Muscle layer of colon (tissue), 2 donors: ENCODE results near the gene CPNE6.

Source experiments
- H3K27ac ChIP-seq: one replicate; pipeline ENCODE4 v1.7.0; 2013; ENCODE audit warnings: low read depth, mild to moderate bottlenecking, low read length, moderate library complexity
- H3K27me3 ChIP-seq, 2 donors: one replicate each; pipeline ENCODE4 v1.7.0; 2013; ENCODE audit warnings: low read length in 2 of 2, mild to moderate bottlenecking in 2 of 2; ENCODE audit not compliant: insufficient read depth in 2 of 2, control insufficient read depth in 1 of 2
- H3K36me3 ChIP-seq: one replicate; pipeline ENCODE4 v1.7.0; 2013; ENCODE audit warnings: mild to moderate bottlenecking, low read length; ENCODE audit not compliant: insufficient read depth
- H3K4me1 ChIP-seq: one replicate; pipeline ENCODE4 v1.7.0; 2013; ENCODE audit warnings: mild to moderate bottlenecking, low read length; ENCODE audit not compliant: insufficient read depth
- H3K4me3 ChIP-seq, 2 donors: one replicate each; pipeline ENCODE4 v1.7.0; 2013; ENCODE audit warnings: low read length in 2 of 2, low read depth in 1 of 2, mild to moderate bottlenecking in 1 of 2, moderate library complexity in 1 of 2
- H3K9ac ChIP-seq: one replicate; pipeline ENCODE4 v1.7.0; 2013; ENCODE audit warnings: low read length
- H3K9me3 ChIP-seq: one replicate; pipeline ENCODE4 v1.7.0; 2013; ENCODE audit warnings: mild to moderate bottlenecking, low read length
- donor health status: abdominal sarcoma.
- donor health status: Adenocarcinoma of cecum.

CPNE6 gene

DNA sequence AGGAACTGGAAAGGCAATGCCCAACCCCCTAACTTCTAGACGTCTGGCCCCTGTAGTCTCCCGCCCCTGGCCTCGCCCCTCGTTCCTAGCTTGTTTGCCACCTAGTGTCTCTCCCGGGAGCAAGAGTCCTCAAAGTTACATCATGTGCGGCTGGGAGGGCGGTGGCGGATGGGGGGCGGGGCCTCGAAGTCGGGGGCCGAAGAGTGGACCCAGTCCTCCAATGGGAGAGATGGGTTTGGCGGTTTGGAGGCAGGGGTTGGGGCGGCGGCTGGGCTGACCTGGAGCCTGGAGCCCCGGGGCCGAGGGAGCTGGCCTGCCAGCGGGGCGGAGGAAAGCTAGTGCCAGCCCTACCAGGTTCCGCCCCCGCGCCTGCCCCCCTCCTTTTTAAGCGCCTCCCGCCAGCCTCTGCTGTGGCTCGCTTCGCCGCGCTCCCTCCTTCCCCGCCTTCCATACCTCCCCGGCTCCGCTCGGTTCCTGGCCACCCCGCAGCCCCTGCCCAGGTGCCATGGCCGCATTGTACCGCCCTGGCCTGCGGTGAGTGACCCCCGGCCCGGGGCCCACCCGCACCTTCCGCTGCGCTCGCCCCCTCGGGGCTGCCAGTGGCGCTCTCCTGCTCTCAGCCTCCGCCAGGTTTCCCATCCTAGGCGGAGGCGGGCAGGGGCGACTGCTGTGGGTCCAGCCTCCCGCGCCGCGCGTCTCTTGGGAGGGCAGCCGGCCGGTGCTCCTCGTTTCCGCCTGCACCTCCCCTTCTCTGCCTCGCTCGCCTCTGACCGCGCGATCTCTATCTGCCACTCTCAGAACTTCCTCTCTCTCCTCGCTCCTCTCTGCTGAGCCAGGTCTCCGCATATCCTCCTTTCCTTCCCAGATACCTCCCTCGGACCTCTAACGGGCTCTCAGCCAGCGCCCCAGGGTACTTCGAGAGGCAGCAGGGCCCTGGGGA, 22.8 kb downstream of the CPNE6 start, which contains the start of gene PCK2:
Gene PCK2 (plus strand): TSS at position 411 of the 940 bp plus-strand sequence. CDS start 95 bp downstream, at position 506.
- Histone ChIP-seq H3K4me3 (peak within 1 kb of the TSS; percentile 57 to 66), H3K27ac (peak within 1 kb of the TSS; percentile 70), H3K4me1 (peaks cover 20% of the 10 kb centered on the region)

DNA sequence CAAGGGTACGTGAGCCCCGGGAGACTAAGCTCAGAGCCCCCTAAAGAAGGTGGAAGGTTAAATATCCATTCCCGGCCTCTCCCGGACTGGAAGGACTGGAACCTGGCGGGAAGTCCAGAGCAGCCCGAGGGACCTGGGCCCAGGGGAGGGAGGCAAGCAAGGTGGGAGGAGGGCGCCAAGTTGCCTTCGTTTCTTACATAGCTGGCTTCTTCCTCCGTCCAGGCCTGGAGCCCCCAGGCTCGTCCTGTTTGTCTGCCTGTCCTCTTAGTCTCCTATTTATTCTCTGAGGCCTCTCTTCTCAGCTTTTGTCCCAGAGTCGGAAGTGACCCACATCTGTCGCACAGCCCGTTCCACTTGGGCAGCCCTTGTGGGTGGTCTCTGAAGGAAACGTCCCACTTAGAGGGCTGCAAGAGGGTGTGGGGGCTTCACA, 23.5 kb downstream of the CPNE6 start:
- Histone ChIP-seq H3K36me3 (peaks cover 7% of the 10 kb centered on the region), H3K27me3 (no peaks in the 10 kb centered on the region), H3K27ac (peak overlapping the region; percentile 70), H3K9me3 (no peaks in the 10 kb centered on the region), H3K4me3 (peak overlapping the region; percentile 57 to 66), H3K4me1 (peaks cover 20% of the 10 kb centered on the region), H3K9ac (peak overlapping the region; percentile 74)

More for the DNA sequence above, 22.8 kb downstream of the CPNE6 start, which contains the start of gene PCK2:
- H3K36me3 ChIP-seq: peaks cover 7% of the 10 kb centered on the region
- H3K9ac ChIP-seq: peak within 1 kb of the TSS; percentile 74
- H3K27me3 ChIP-seq: no peaks in the 10 kb centered on the region
- no peaks in the 10 kb centered on the region for H3K9me3 ChIP-seq

DNA sequence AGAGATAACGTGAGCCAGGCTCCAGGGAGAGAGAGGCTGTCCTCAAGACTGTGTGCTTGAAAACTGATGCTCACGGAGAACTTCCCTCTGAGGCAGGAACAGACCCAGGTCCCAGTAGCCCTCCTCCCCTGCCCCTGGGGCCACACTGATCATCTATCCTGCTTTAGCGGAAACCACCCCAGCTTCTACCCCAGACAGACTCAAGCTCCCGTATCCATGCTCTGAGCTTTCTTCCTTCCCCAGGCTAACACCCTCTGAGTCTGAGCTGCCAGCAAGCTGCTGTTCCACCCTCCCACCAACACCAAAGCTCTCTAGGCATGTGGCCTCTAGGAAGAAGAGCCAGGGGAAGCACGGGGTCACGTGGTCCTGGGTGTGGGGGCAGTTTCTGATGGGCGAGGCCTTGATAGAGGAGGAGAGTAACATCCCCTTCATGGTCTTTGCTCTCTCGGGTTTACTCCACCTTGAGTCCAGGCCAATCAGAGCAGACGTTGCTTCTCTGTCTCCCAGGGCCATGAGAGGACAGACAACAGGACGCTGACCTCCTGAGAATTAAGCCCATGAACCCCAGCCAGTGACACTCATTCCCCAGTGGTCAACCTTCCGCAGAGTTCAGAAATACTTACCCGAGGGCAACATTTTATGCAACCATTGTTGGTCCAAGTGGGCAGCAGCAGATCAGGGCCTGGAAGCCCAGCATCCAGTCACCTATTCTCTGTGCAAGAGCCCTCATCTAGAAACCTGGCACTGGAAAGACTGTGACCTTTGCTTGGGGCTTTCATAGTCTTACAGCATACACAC, 24.1 kb downstream of the CPNE6 start:
- no peaks in the 10 kb centered on the region for H3K9me3 ChIP-seq
- H3K4me3 ChIP-seq: peak overlapping the region; percentile 57 to 66
- peaks cover 20% of the 10 kb centered on the region for H3K4me1 ChIP-seq
- H3K27ac ChIP-seq: peak overlapping the region; percentile 70
- no peaks in the 10 kb centered on the region for H3K27me3 ChIP-seq
- H3K9ac ChIP-seq: peak overlapping the region; percentile 74
- peaks cover 7% of the 10 kb centered on the region for H3K36me3 ChIP-seq

DNA sequence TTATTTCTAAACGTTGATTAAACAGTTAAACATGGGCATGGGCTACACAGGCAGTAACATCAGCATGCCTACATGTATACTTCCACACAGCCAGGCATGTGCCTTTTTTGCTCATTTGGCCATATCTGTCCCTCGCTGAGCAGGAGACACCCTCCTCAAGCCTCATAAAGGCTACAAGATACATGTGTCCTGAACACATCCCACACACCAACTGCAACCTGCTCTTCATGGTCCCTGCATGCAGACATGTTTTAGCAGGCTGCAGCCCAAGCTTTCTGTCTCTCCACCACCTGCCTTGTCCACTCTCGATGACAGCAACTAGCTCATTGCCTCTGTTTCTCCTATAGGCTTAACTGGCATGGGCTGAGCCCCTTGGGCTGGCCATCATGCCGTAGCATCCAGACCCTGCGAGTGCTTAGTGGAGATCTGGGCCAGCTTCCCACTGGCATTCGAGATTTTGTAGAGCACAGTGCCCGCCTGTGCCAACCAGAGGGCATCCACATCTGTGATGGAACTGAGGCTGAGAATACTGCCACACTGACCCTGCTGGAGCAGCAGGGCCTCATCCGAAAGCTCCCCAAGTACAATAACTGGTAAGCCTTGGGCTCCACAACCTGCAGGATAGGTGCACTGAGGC, 25.3 kb downstream of the CPNE6 start:
- Histone ChIP-seq H3K36me3 (peaks cover 7% of the 10 kb centered on the region), H3K9me3 (no peaks in the 10 kb centered on the region), H3K4me3 (no peak overlapping the region), H3K27ac (no peak overlapping the region), H3K9ac (no peak overlapping the region), H3K27me3 (no peaks in the 10 kb centered on the region), H3K4me1 (peaks cover 20% of the 10 kb centered on the region)

DNA sequence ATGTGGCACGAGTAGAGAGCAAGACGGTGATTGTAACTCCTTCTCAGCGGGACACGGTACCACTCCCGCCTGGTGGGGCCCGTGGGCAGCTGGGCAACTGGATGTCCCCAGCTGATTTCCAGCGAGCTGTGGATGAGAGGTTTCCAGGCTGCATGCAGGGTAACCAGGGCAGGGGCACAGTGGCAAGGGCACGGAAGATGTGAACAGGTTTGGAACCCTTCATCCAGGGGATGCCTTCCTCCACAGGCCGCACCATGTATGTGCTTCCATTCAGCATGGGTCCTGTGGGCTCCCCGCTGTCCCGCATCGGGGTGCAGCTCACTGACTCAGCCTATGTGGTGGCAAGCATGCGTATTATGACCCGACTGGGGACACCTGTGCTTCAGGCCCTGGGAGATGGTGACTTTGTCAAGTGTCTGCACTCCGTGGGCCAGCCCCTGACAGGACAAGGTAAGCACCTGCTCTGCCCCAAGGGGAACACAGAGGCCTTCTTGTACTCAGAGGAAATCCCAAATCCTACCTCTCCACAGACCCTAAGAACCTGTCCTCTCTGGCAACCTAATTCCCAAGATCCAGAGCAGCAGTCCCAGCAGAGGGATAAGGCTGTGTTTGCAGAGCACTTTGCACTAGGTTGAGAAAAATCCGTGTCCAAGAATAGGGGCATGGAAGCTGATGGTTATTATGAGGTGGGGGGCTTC, 27.0 kb downstream of the CPNE6 start:
- no peaks in the 10 kb centered on the region for H3K27me3 ChIP-seq
- H3K9ac ChIP-seq: no peak overlapping the region
- no peak overlapping the region for H3K4me3 ChIP-seq
- no peak overlapping the region for H3K27ac ChIP-seq
- no peaks in the 10 kb centered on the region for H3K9me3 ChIP-seq
- peaks cover 7% of the 10 kb centered on the region for H3K36me3 ChIP-seq
- H3K4me1 ChIP-seq: peaks cover 18% of the 10 kb centered on the region

DNA sequence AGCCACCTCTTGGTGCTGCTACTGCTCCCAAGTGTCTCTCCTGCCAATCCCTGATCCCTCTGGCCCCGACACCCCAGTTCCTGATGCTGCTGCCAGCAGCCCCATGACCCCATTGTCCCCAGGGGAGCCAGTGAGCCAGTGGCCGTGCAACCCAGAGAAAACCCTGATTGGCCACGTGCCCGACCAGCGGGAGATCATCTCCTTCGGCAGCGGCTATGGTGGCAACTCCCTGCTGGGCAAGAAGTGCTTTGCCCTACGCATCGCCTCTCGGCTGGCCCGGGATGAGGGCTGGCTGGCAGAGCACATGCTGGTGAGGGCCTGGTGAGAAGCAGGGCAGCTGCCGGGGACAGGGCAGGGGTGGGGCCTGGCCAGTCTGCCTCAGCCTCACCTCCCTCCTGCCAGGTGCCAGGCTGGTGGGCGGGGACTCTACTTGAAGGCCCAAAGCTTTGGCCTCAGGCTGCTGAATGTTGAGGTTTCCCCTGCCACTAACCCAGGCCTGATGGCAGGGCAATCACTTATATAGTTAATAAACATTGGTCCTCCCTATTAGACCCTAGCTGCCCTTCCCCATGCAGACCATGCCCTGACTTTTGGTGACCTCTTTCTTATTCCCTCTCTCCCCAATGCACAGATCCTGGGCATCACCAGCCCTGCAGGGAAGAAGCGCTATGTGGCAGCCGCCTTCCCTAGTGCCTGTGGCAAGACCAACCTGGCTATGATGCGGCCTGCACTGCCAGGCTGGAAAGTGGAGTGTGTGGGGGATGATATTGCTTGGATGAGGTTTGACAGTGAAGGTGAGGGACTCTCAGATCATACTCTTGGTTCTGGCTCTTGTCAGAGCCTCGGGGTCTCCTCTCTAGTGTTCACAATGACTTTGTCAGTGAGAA, 27.8 kb downstream of the CPNE6 start:
- H3K4me3 ChIP-seq: no peak overlapping the region
- no peaks in the 10 kb centered on the region for H3K27me3 ChIP-seq
- H3K4me1 ChIP-seq: peaks cover 13% of the 10 kb centered on the region
- no peak overlapping the region for H3K9ac ChIP-seq
- peaks cover 7% of the 10 kb centered on the region for H3K36me3 ChIP-seq
- no peaks in the 10 kb centered on the region for H3K9me3 ChIP-seq
- H3K27ac ChIP-seq: no peak overlapping the region

DNA sequence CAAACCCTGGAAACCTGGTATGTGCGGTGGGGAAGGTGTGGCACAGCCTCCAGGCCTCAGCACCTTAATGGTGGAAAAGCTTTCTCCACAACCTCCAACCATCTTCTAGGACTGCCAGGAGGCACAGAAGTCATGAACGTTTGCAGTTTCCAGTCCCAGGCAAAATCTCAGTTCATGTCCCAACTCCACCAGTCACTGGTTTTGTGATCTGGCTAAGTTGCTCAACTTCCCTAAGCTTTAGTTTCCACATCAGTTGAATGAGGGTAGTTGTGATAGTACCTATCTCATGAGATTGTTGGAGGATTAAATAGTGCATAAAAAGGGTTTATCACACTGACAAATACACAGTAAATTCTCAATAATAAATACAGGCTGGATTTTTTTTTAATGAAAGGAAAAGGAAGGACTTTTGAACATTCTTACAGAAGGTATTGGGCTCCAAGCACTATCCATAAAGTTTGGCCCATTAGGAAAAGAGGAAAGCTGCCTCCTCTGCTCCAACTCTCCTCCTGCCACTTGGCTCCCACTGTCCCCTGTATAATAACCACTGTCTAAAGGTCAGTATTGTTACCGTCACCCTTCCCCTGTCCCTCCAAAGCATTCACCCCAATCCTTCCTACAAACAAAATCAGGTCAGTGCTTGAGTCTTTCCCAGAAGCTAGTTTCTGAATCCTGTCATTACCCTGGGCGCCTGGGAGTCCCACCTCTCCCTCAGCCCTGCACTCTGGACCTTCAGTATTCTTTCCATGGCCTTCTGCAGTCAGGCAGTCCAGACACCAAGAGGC, 29.0 kb downstream of the CPNE6 start:
- H3K36me3 ChIP-seq: peaks cover 7% of the 10 kb centered on the region
- no peak overlapping the region for H3K27ac ChIP-seq
- H3K4me3 ChIP-seq: no peak overlapping the region
- peaks cover 5% of the 10 kb centered on the region for H3K4me1 ChIP-seq
- no peaks in the 10 kb centered on the region for H3K9me3 ChIP-seq
- no peaks in the 10 kb centered on the region for H3K27me3 ChIP-seq
- no peak overlapping the region for H3K9ac ChIP-seq

DNA sequence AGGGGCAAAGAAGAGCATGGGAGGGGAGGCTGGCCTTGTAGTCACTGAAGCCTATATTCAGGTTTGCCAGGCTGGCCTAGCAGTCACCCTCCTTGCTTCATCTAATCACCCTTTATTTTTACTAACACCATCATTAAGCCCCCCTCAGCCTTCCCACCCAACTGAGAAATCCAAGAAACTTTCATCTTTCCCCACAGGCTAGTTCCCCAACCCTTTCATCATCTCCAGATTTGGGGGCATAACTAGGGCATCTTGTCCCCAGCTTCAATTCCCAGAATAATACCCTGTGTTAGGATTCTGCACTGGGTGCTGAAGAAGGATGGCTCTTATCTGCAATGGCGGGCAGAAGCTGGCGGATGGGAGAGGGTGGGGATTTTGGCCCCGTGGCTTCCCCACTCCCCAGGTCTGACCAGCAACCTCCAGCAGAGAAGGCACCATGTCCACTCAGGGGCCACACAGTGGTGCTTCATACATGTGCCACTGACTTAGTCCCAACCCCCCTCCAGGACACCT, 29.7 kb downstream of the CPNE6 start:
- Histone ChIP-seq H3K36me3 (peaks cover 7% of the 10 kb centered on the region), H3K9ac (no peak overlapping the region), H3K4me3 (no peak overlapping the region), H3K9me3 (no peaks in the 10 kb centered on the region), H3K4me1 (no peaks in the 10 kb centered on the region), H3K27me3 (no peaks in the 10 kb centered on the region), H3K27ac (no peak overlapping the region)

DNA sequence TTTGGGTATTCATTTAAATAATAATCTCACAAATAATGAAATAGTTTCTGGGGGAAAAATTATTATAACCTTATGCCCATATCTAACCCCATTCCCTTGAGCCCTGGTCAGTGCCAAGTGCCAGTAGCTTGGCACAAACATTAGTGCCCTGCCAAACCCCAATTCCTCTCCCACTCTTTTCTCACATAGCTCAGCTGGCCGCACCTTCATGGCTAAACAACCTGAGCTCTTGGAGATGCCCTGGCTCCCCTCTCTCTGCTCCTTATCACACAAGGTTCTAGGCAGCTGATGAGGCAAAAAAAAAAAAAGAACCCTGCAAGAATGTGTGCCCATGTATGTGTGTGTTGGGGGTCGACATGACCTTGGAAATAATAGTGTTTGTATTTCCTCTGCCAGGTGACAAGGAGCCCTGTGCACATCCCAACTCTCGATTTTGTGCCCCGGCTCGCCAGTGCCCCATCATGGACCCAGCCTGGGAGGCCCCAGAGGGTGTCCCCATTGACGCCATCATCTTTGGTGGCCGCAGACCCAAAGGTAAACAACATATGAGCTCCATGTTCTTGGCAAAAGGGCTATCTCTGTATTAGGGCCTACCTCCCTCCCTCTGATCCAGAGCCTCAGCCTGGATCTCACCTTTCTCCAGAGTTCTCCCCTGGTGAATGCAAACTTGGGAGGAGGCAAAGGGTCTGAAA, 31.1 kb downstream of the CPNE6 start:
- no peaks in the 10 kb centered on the region for H3K4me1 ChIP-seq
- peaks cover 7% of the 10 kb centered on the region for H3K36me3 ChIP-seq
- H3K9ac ChIP-seq: no peak overlapping the region
- no peaks in the 10 kb centered on the region for H3K9me3 ChIP-seq
- H3K27ac ChIP-seq: no peak overlapping the region
- H3K27me3 ChIP-seq: no peaks in the 10 kb centered on the region
- no peak overlapping the region for H3K4me3 ChIP-seq
